K562 (cell line): ENCODE measurements around the gene PRSS35. TPM values are rescaled to one million over a fixed set of nuclear protein-coding genes. Genes with fewer than 3 reads are reported as not detected.

Experiments used
- ATAC-seq: fragments of 200-7000 bp; cut with Tn5 transposase; 3 replicates; pipeline ENCODE4 v1.9.1; 2020; ENCODE audit warnings: moderate library complexity
- BruUV-seq: library from RNA; stranded (reverse); fragments of 400-500 nt; replicated peaks from 2 replicates; lab custom pipeline; 2021; lab: Mats Ljungman, UMichigan
- CTCF ChIA-PET: fragments of 300-600 bp; formaldehyde crosslinking; extraction: SDS; loops from one replicate; lab custom pipeline; 2021; ENCODE audit warnings: low intra/inter-chr PET ratio; lab: Yijun Ruan, JAX
- POLR2A ChIA-PET: fragments of 300-600, 350-650 bp; sonication (Branson Sonifier 250); formaldehyde crosslinking; extraction: SDS; loops from one replicate; lab custom pipeline; 2021; ENCODE audit warnings: antibody characterized with exemption, inconsistent platforms; lab: Yijun Ruan, JAX
- DNase-seq, 4 experiments: peaks; one replicate each; pipeline versions ENCODE4 v3.0.0 to v3.0.0-alpha.2; 2011 to 2018; ENCODE audit warnings: low spot score in 3 of 4, mixed read lengths in 3 of 4; ENCODE audit errors: extremely low read depth in 1 of 4
- FAIRE-seq: peaks from 2 replicates; lab custom pipeline; 2011; peaks lifted over from hg19 to GRCh38; lab: Jason Lieb, UNC
- H2AFZ ChIP-seq: 2 replicates; pipeline ENCODE4 v1.6.0; 2011; ENCODE audit warnings: low read depth, low read length, control low read depth, inconsistent platforms
- H3K27ac ChIP-seq: fragments of 200-600 bp; 3 replicates; pipeline ENCODE4 v1.8.0; 2011; ENCODE audit warnings: low read depth, mild to moderate bottlenecking, control low read depth, inconsistent platforms, low read length, moderate library complexity, mixed read lengths; ENCODE audit errors: extremely low read depth
- H3K27me3 ChIP-seq, 2 experiments: fragments of 300-600 bp in 1 of 2; 2 replicates in 1 of 2; 3 replicates in 1 of 2; pipeline versions ENCODE4 v1.6.0 to v1.8.0; 2011; ENCODE audit warnings: inconsistent platforms in 2 of 2, low read length in 2 of 2, mild to moderate bottlenecking in 1 of 2, mixed read lengths in 1 of 2, moderate library complexity in 1 of 2; ENCODE audit not compliant: control insufficient read depth in 2 of 2, insufficient read depth in 2 of 2
- H3K36me3 ChIP-seq: fragments of 300-600 bp; 3 replicates; pipeline ENCODE4 v1.8.0; 2011; ENCODE audit warnings: mild to moderate bottlenecking, low read length, inconsistent platforms; ENCODE audit not compliant: control insufficient read depth, insufficient read depth
- H3K4me1 ChIP-seq, 2 experiments: fragments of 200-600 bp in 1 of 2; replicated peaks in 1 of 2; 2 replicates in 1 of 2; 3 replicates in 1 of 2; pipeline versions ENCODE4 v1.5.1 to v1.8.0; 2011; ENCODE audit warnings: inconsistent platforms in 2 of 2, low read length in 2 of 2, mild to moderate bottlenecking in 1 of 2, mixed read lengths in 1 of 2, moderate library complexity in 1 of 2; ENCODE audit not compliant: control insufficient read depth in 2 of 2, insufficient read depth in 2 of 2
- H3K4me2 ChIP-seq: 2 replicates; pipeline ENCODE4 v1.6.1; 2011; ENCODE audit warnings: low read length, control low read depth, inconsistent platforms, mixed read lengths; ENCODE audit not compliant: insufficient read depth
- H3K4me3 ChIP-seq: fragments of 200-600 bp; sonication (generic), shearing (Covaris generic); 2 replicates; pipeline ENCODE4 v1.5.1; 2016; ENCODE audit warnings: control low read depth, inconsistent platforms
- H3K79me2 ChIP-seq: fragments of 200-600 bp; 3 replicates; pipeline ENCODE4 v1.8.0; 2011; ENCODE audit warnings: low read length, inconsistent platforms; ENCODE audit not compliant: control insufficient read depth, insufficient read depth
- H3K9ac ChIP-seq, 2 experiments: 2 replicates each; pipeline versions ENCODE4 v1.6.0 to v1.6.1; 2011; ENCODE audit warnings: low read depth in 2 of 2, low read length in 2 of 2, control low read depth in 1 of 2, inconsistent platforms in 1 of 2, mild to moderate bottlenecking in 1 of 2, mixed read lengths in 1 of 2; ENCODE audit not compliant: insufficient read depth in 1 of 2
- H3K9me1 ChIP-seq: one replicate; pipeline ENCODE4 v1.6.0; 2011; ENCODE audit warnings: inconsistent platforms, mild to moderate bottlenecking, low read length, moderate library complexity; ENCODE audit not compliant: control insufficient read depth, insufficient read depth
- H3K9me3 ChIP-seq: replicated peaks from 2 replicates; pipeline ENCODE4 v1.5.1; 2011; ENCODE audit warnings: low read depth, low read length, inconsistent platforms; ENCODE audit not compliant: control insufficient read depth, insufficient read depth
- H4K20me1 ChIP-seq: replicated peaks from 2 replicates; pipeline ENCODE4 v1.6.1; 2011; ENCODE audit warnings: low read length, inconsistent platforms, mixed read lengths; ENCODE audit not compliant: control insufficient read depth, insufficient read depth
- BCL6 ChIP-seq: fragments of 250-450 bp; sonication (Bioruptor Pico); IDR thresholded peaks from 2 replicates; pipeline ENCODE4 v1.4.0; 2020
- DMBX1 ChIP-seq: fragments of 250-450 bp; sonication (Bioruptor Pico); IDR thresholded peaks from 2 replicates; pipeline ENCODE4 v1.8.0; 2022; ENCODE audit warnings: inconsistent platforms, mild to moderate bottlenecking, moderate library complexity, borderline replicate concordance
- ERF ChIP-seq: fragments of 450-650 bp; formaldehyde crosslinking; IDR thresholded peaks from 2 replicates; pipeline ENCODE4 v1.4.0; 2020; ENCODE audit warnings: mild to moderate bottlenecking, mixed read lengths
- HEY1 ChIP-seq: fragments of 250-450 bp; sonication (Bioruptor Pico); IDR thresholded peaks from 2 replicates; pipeline ENCODE4 v1.5.0; 2020; ENCODE audit warnings: mild to moderate bottlenecking, moderate library complexity, borderline replicate concordance
- SMAD3 ChIP-seq: fragments of 450-650 bp; formaldehyde crosslinking; conservative IDR thresholded peaks from 2 replicates; pipeline ENCODE4 v1.4.0; 2020; ENCODE audit warnings: mild to moderate bottlenecking
- U2AF1 ChIP-seq: fragments of 200-400 bp; formaldehyde crosslinking; optimal IDR thresholded peaks from 2 replicates; pipeline ENCODE3; 2017; ENCODE audit warnings: mild to moderate bottlenecking, low read depth, low read length, moderate library complexity
- U2AF2 ChIP-seq: fragments of 200-400 bp; formaldehyde crosslinking; optimal IDR thresholded peaks from 2 replicates; pipeline ENCODE3; 2017; ENCODE audit warnings: low read depth, mild to moderate bottlenecking, low read length
- YBX1 ChIP-seq: fragments of 450-650 bp; IDR thresholded peaks from 2 replicates; pipeline ENCODE4 v1.7.1; 2016; ENCODE audit warnings: mild to moderate bottlenecking
- ZNF512 ChIP-seq: IDR thresholded peaks from 2 replicates; pipeline ENCODE4 v1.6.1; 2016; ENCODE audit warnings: missing genetic modification characterization, missing compliant biosample characterization
- WGBS: fragments of 100-300 bp; shearing (Covaris generic); methylation state at CpG from one replicate; pipeline ENCODE4 v1.1.6; 2016; ENCODE audit warnings: low coverage, mixed read lengths; ENCODE audit not compliant: insufficient coverage; ENCODE audit errors: missing lambda C conversion rate; 5-methylcytosine and 5-hydroxymethylcytosine counted together
- in situ Hi-C: fragments of 300-500 bp; cut with MboI; formaldehyde crosslinking; loops from 4 replicates; pipeline ENCODE4 v1.15.0; 2018; ENCODE audit warnings: inconsistent platforms, mixed read lengths
- intact Hi-C: fragments of 100-400 bp; cut with micrococcal nuclease; formaldehyde crosslinking; loops from 2 replicates; pipeline ENCODE4 v1.14.2; 2022
- polyA plus RNA-seq, 8 experiments: library from polyadenylated mRNA; depleted of rRNA in 4 of 8; stranded (reverse) in 5 of 8; unstranded in 3 of 8; fragments of >200 nt; fragmentation: Nextera tagmentation in 2 of 8; fragmentation: Illumina TruSeq in 1 of 8; extraction: Ambion mirVana in 2 of 8; extraction: Trizol in 1 of 8; gene quantifications; 2 replicates each; pipeline versions ENCODE4 v1.2.1 to v1.2.3, GENCODE V29; 2011 to 2014; ENCODE audit warnings: inconsistent platforms in 1 of 8, missing spikeins in 1 of 8
- total RNA-seq, 7 experiments: library from RNA; depleted of rRNA in 6 of 7; stranded (reverse); fragments of >200 nt in 6 of 7; fragmentation: Illumina TruSeq in 2 of 7; extraction: Trizol in 2 of 7; gene quantifications; 2 replicates each; pipeline versions ENCODE4 v1.2.1 to v1.2.3, GENCODE V29; 2011 to 2021; ENCODE audit warnings: low replicate concordance in 1 of 7

PRSS35 gene
- total and polyA plus RNA-seq, 9 of the 15 experiments (the other 6 are each of a cell fraction or from before 2014, with no cell fraction given) = not detected

GRCh38 chr6:83536647-83537589, 24.6 kb downstream of the PRSS35 start:
- DNase-seq = no peak
- no peaks in the 10 kb centered on the region for H3K9me1 ChIP-seq
- no peaks in the 10 kb centered on the region for H3K9me3 ChIP-seq
- H2AFZ ChIP-seq = no peak overlapping the region
- no peaks in the 10 kb centered on the region for H3K36me3 ChIP-seq
- H3K9ac ChIP-seq = no peak overlapping the region
- CTCF ChIA-PET = interaction anchor here (0.9 to 1.5 kb wide), 2 partner anchors 55 to 315 kb away, joined by 3 to 7 read pairs; no protein-coding TSS in a partner anchor
- ATAC-seq = no peak; the same call in 2 of the 3 replicates
- no peaks in the 10 kb centered on the region; a peak in 1 of 5 replicates for H3K27me3 ChIP-seq
- no TSS peak for BruUV-seq
- TF ChIP-seq ZNF512 (peak; percentile 99), YBX1 (no peak), HEY1 (CRISPR knock-in tag) (no peak), BCL6 (CRISPR knock-in tag) (no peak), ERF (CRISPR knock-in tag) (no peak), U2AF2 (peak; percentile 90), U2AF1 (peak; percentile 92), SMAD3 (CRISPR knock-in tag) (no peak), DMBX1 (CRISPR knock-in tag) (no peak)
- no peak for FAIRE-seq
- H3K4me1 ChIP-seq = no peaks in the 10 kb centered on the region
- intact Hi-C loops = loop anchor here (5.0 kb wide), 1 partner anchor 55 kb away; no protein-coding TSS in a partner anchor
- POLR2A ChIA-PET = interaction anchor here (0.6 to 0.7 kb wide), 2 partner anchors 22 to 1657 kb away, joined by 3 read pairs; no protein-coding TSS in a partner anchor
- H3K4me3 ChIP-seq = no peak overlapping the region
- WGBS = 5% methylated on average over 4 of the region's 4 CpGs
- H3K4me2 ChIP-seq = no peak overlapping the region
- no peak overlapping the region for H3K27ac ChIP-seq
- H3K79me2 ChIP-seq = no peaks in the 10 kb centered on the region
- in situ Hi-C loops = no loop called here
- H4K20me1 ChIP-seq = no peaks in the 10 kb centered on the region
